ENCODE measurements around the gene HSD17B7. TPM values are rescaled to one million over a fixed set of nuclear protein-coding genes. Genes with fewer than 3 reads are reported as not detected.
"Not testable (repeated sequence)": the region's sequence is repeated elsewhere in the genome, so short reads cannot be mapped to it uniquely, and the experiment has no call there.

The HSD17B7 gene
- total RNA-seq, 1 donor from 2014 or later, result 51.7 TPM

- not testable (repeated sequence) for H3K9me3 Mint-ChIP-seq (ENCODE audit: low read depth); H3K4me3 Mint-ChIP-seq (ENCODE audit: low read depth); H3K4me1 Mint-ChIP-seq (ENCODE audit: low read depth); H3K27ac Mint-ChIP-seq; H3K27me3 Mint-ChIP-seq
- DNase-seq (ENCODE audit: low spot score, unreplicated experiment), result peak; percentile 34
- peaks cover 19% of the 10 kb centered on the region for H3K36me3 Mint-ChIP-seq (ENCODE audit: insufficient read depth)
- TF ChIP-seq CTCF (IDR thresholded peaks at IDR 0.05; ENCODE audit: unreplicated experiment), result peak; percentile 64
Measured at GRCh38 chr1:162799995-162800830, 9.7 kb downstream of the HSD17B7 start.

- H3K9me3 Mint-ChIP-seq (ENCODE audit: low read depth); H3K4me3 Mint-ChIP-seq (ENCODE audit: low read depth); H3K27me3 Mint-ChIP-seq; DNase-seq (ENCODE audit: low spot score, unreplicated experiment); H3K4me1 Mint-ChIP-seq (ENCODE audit: low read depth); H3K27ac Mint-ChIP-seq: not testable (repeated sequence)
- peaks cover 28% of the 10 kb centered on the region for H3K36me3 Mint-ChIP-seq (ENCODE audit: insufficient read depth)
Measured at GRCh38 chr1:162807503-162807902, 17.0 kb downstream of the HSD17B7 start.

DNA sequence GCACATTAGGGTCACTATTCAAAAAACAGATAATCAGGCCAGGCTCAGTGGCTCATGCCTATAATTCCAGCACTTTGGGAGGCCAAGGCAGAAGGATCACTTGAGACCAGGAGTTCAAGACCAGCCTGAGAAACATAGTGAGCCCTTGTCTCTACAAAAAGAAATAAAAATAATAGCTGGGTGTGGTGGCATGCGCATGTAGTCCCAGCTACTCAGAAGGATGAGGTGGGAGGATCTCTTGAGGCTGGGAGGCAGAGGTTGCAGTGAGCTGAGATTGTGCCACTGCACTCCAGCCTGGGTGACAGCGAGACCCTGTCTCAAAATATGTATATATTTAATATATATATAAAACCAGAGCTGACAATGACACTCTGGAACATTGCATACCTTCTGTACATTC, 21.9 kb downstream of the HSD17B7 start:
- H3K4me3 Mint-ChIP-seq (ENCODE audit: low read depth); DNase-seq (ENCODE audit: low spot score, unreplicated experiment); H3K27ac Mint-ChIP-seq; H3K4me1 Mint-ChIP-seq (ENCODE audit: low read depth); H3K9me3 Mint-ChIP-seq (ENCODE audit: low read depth); H3K27me3 Mint-ChIP-seq: not testable (repeated sequence)
- peaks cover 15% of the 10 kb centered on the region for H3K36me3 Mint-ChIP-seq (ENCODE audit: insufficient read depth)

- H3K36me3 Mint-ChIP-seq (ENCODE audit: insufficient read depth); H3K4me3 Mint-ChIP-seq (ENCODE audit: low read depth); H3K4me1 Mint-ChIP-seq (ENCODE audit: low read depth); H3K9me3 Mint-ChIP-seq (ENCODE audit: low read depth); DNase-seq (ENCODE audit: low spot score, unreplicated experiment); H3K27ac Mint-ChIP-seq: not testable (repeated sequence)
- peaks cover 17% of the 10 kb centered on the region for H3K27me3 Mint-ChIP-seq
Measured at GRCh38 chr1:162818136-162818535, 27.6 kb downstream of the HSD17B7 start.

DNA sequence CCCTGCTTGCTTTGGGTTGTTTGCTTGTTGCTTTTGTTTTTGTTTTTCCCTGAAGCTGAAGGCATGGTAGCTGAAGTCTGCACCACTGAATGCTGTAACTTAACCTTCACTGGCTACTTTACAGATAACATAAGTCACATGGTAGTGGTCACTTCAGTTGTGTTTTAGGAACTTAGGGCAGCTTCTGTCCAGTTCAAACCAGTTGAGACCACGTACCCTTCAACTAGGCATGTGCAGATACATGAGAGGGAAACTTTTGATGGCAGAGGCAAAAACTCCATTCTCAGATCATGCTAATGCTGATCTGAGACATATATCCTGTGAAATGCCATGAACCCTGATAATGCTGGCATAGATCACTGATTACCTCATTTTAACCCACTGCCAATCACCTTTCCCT, 28.2 kb downstream of the HSD17B7 start:
- H3K27me3 Mint-ChIP-seq, result peaks cover 22% of the 10 kb centered on the region
- H3K27ac Mint-ChIP-seq; DNase-seq (ENCODE audit: low spot score, unreplicated experiment); H3K9me3 Mint-ChIP-seq (ENCODE audit: low read depth); H3K36me3 Mint-ChIP-seq (ENCODE audit: insufficient read depth); H3K4me3 Mint-ChIP-seq (ENCODE audit: low read depth); H3K4me1 Mint-ChIP-seq (ENCODE audit: low read depth): not testable (repeated sequence)

- Mint-ChIP-seq H3K9me3 (ENCODE audit: low read depth) (no peaks in the 10 kb centered on the region), H3K36me3 (ENCODE audit: insufficient read depth) (no peaks in the 10 kb centered on the region), H3K4me1 (ENCODE audit: low read depth) (peaks cover 5% of the 10 kb centered on the region), H3K27ac (no peak overlapping the region), H3K4me3 (ENCODE audit: low read depth) (peak overlapping the region; percentile 75), H3K27me3 (peaks cover 29% of the 10 kb centered on the region)
- no peak for TF ChIP-seq CTCF (IDR thresholded peaks at IDR 0.05; ENCODE audit: unreplicated experiment)
- peak; percentile 11 for DNase-seq (ENCODE audit: low spot score, unreplicated experiment)
Measured at GRCh38 chr1:162822391-162823200, 32.1 kb downstream of the HSD17B7 start.

DNA sequence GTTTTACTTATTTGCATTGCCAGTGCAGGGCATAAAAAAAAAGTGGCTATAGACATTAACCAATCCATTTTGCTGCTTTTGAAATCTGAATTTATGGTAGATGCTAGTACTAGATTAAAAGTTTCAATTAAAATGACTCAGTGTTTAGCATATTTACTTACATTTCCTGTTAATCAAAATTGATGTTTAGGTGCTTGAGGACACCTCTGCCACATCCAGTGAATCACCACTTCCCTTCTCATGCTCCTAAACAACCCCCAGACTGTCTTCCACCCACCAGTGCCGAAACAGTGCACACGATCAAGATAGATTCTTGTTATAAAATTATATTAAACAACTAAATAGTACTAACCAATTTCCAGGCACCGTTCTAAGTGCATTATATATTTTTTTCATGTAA, 32.7 kb downstream of the HSD17B7 start:
- no peak for TF ChIP-seq CTCF (IDR thresholded peaks at IDR 0.05; ENCODE audit: unreplicated experiment)
- H3K4me3 Mint-ChIP-seq (ENCODE audit: low read depth), result no peak overlapping the region

More for the DNA sequence above, 32.7 kb downstream of the HSD17B7 start:
- H3K27me3 Mint-ChIP-seq, result peaks cover 29% of the 10 kb centered on the region
- no peaks in the 10 kb centered on the region for H3K9me3 Mint-ChIP-seq (ENCODE audit: low read depth)
- no peak overlapping the region for H3K27ac Mint-ChIP-seq
- DNase-seq (ENCODE audit: low spot score, unreplicated experiment), result no peak
- no peaks in the 10 kb centered on the region for H3K36me3 Mint-ChIP-seq (ENCODE audit: insufficient read depth)
- peaks cover 5% of the 10 kb centered on the region for H3K4me1 Mint-ChIP-seq (ENCODE audit: low read depth)
